ENCODE data around the gene DCBLD1.

Gene DCBLD1

GRCh38 chr6:117473401-117473800 is 9.1 kb upstream of the DCBLD1 start:
- no peak for DNase-seq

- no peak for DNase-seq
Measured at GRCh38 chr6:117477988-117478852, 4.3 kb upstream of the DCBLD1 start.

GRCh38 chr6:117478853-117479231 is 3.6 kb upstream of the DCBLD1 start:
- DNase-seq, result no peak

GRCh38 chr6:117480651-117481050 is 1.8 kb upstream of the DCBLD1 start:
- no peak for DNase-seq

DNA sequence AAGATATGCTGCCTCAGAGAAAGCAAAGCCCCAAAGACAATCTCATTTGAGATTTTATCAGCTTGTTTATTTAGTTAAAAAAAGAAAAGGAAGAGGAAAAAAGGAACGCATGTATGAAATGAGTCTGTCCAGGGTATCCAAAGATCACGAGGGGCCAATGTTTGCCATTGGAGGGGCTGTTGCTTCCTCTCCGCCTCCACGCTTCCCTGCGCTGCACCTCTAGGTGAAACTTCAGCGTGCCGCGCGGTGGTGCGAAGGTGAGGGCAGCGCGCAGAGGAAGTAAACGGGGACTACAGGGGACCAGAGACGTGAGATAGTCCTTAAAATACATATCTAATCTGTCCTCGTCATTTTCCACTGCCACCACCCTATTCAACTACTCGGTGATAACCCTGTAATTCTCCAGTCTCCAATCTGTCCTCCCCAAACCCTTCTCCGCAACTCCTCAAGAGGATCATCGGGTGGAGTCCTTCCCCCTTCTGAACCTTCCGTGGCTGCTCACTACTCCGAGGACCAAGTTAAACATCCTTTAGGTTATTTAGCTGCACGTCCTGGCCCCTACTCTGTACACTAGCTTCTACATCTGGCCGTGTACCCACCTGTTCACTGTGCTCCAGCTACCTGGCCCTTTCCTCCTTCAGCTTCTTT is 1.1 kb upstream of the DCBLD1 start:
- no peak for DNase-seq

DNA sequence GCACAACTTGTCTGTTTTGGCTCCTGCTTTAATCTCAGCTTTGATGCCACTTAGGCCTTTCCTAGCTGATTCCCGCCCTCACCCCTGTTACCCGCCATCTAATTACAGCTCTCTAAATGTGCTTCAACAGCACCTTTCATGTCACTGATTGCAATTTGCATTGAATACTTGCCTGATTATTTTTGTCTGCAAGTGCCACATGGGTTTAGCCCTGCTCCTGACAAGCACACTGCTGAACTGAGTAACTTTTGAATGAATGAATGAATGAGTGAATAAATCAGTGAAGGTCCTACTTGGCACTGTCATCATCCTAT is 591 bp upstream of the DCBLD1 start:
- DNase-seq, result no peak

DNA sequence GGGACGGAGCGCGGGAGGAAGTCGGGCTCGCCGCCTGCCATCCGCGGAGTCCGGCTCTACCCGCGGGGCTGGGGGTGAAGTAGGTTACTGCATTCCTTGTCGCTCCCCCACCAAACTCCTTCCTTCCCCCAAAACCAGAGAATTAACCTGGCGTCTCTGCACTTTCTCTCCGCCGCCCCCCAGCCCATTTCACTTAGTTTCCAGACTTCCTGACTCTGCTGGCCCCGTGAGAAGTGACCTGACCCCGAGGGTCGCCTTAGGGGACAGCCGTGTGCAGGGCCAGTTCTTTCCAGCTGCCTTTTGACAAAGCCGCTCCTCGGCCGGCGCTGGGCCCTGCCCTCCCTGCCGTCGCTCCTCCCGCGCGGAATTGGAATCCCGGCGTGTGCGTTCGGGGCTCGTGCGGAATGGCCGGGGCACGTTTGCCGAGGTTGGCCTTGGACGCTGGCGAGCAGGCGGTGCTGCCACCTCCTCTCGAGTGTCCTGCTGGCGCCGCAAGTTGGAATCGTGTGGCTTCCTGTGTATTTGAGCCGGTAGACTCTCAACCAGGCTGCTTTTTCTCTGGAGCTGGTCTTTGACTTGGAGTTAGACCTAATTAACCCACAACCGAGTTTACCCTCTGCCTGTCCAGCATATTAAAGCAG is 650 bp downstream of the DCBLD1 start:
- no peak for DNase-seq

DNA sequence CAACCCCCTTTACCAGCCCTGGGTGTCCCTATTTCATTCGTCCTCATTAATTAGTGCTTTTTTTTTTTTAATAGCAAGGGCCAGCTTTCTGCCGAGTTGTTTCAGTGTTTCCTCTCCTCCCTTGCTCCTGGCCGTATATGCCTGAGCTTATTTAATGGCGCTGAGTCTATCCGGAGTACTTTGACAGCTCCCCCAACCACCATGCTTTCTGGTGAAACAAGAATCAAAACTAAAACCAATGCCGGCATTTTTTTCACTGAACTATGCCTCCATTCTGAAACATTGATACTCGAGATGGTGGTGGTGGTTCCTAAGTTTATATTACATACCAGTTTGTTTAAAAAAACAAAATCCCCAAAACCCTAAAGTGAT is 1.2 kb downstream of the DCBLD1 start:
- no peak for DNase-seq

DNA sequence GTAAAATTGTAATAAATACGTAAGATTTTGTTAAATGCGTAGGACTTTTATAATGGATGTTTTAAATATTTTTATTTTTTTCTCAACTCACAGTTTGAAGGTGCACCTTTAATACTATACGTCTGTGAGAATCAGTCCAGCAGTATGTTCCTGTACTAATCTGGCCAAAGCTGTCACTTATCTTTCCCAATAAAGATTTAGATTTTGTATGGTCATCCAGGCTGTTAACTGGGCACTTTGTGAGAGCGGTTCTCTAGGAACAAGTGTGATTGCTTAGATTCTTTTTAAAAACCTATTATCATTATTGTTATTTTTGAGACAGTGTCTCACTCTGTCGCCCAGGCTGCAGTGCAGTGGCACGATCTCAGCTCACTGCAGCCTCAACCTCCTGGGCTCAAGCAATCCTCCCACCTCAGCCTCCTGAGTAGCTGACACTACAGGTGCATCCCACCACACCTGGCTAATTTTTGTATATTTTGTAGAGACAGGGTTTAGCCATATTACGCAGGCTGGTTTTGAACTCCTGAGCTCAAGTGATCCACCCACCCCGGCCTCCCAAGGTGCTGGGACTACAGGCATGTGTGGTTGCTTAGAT is 1.7 kb downstream of the DCBLD1 start:
- DNase-seq, result no peak

- DNase-seq, result no peak
Measured at GRCh38 chr6:117485433-117485832, 3.0 kb downstream of the DCBLD1 start.

DNA sequence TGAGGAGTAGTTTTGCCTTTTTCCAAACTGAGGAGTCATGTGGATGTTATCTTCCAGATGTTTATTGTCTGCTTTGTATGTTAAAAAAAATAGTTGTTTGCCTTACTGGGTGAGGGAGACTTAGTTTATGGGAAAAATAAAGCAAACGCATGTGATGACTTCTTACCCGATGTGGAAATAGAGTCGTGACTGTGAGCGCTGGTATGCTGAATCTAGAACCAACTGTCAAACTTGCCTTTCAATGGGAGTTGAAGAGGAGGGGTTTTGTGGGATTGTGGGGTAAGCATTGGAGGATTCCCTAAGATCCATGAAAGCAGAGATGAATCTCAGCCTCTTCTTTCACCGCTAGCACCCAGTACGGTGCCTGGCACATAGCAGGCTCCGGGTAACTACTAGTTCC is 5.3 kb downstream of the DCBLD1 start:
- DNase-seq, result no peak

GRCh38 chr6:117489003-117489402 is 6.5 kb downstream of the DCBLD1 start:
- no peak for DNase-seq

DNA sequence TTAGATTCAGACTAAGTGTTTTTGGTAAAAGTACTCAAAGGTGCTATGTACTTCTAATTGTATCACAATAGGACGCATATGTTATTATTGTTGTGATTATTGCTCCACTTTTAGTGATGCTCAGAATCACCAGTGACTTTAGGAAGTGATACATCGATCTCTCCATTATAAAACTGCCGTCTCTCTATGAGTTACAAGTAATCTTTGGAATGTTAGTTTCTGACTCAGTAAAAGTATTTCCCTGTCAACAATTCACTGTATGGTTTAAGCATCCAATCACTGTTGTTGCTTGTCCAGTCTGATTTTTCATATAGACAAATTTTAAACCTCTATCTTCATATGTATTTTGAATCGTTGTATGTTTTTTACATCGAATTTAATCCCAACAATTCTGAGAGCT is 9.4 kb downstream of the DCBLD1 start:
- DNase-seq, result no peak

GRCh38 chr6:117493470-117493869 is 11.0 kb downstream of the DCBLD1 start:
- DNase-seq, result no peak

DNA sequence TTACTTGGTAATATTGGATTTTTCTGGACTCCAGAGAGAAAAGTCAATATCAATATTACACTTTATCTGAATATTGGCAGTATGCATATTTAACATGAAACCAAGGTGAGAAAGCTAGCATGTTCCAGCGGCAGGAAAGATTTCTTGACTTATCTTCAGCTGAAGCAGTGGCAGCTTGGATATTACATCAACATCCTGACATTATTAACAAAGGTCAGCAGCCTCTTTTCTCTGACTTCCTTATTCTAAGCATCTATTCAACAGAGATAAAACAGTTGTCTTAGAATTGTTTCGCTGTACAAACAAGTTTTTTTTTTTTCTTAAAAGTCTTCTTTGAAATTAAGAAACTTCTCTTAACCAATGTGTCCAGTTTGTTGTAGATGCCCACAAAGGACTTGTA is 11.8 kb downstream of the DCBLD1 start:
- peak; percentile 14 for DNase-seq

DNA sequence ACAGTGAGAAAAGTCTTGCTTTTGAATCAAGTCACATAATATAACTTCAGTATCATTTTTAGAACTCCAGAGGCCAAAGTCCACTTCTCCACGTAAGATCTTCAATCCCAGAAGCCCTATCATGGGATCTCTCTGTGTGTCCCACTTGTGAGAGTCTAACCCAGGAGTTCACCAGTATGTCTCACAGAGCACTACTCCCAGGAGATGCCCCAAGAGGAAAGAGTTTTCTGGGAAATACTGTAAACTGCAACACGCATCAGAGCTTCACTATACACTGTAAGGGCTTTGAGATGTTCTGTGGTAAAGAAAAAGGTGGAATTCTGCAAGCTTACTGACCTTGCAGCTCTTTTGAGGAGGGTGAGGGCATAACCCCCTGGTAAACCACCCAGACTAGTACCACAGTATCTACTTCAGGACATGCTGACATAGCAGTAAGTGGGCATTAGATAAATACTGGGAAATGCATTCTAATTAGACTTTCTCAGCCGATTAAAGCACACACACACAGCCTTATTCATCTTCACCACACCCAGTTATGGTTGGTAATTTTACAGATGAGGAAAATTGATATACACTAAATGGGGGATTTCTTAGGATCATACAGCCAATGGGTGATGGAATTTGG is 12.3 kb downstream of the DCBLD1 start:
- DNase-seq, result no peak

GRCh38 chr6:117495425-117495824 is 13.0 kb downstream of the DCBLD1 start:
- no peak for DNase-seq

GRCh38 chr6:117495869-117496268 is 13.4 kb downstream of the DCBLD1 start:
- no peak for DNase-seq

DNA sequence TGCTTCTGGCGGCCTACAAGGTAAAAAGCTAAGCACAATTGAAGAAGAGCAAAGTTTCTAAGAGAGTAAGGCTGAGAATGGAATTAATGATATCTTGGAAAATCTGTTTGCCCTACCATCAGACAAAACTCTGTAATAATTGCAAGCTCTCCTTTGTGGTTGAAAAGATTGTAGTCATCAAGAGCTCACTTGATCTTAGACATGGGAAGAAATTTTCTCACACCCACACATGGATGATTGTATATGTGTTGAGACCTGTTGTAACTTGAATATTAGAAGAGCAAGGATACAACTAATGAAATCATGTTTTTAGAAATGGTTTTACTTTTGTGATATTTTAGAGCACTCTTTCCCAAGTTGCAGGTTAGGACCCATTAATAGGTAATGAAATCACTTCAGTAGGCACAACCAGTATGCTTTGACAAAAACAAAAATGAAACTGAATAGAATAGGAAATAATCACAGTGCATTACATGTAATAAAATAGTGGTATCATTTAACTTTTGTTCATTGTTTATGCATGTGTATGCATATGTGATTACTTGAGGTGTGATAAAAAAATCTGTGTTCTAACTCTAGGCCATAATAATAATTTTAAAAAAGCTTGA is 14.0 kb downstream of the DCBLD1 start:
- DNase-seq, result no peak

DNA sequence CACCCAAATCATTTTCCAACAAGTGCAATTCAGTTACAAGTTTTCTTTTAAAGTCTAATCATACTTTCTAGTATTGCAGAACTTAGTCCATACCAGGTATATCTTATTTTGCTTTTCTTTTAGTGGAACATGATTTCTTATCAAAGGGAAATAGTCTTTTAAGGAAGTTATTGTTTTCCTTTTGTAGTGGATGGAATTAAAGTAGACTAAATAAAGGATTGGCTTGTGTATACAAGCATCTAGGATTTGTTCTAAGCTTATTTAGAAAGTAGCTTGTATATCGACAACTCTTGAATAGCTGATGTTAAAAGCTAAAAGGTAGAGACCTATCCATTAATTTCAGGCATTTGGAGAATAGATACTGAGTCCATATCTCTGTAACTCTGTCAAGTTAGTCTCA is 14.8 kb downstream of the DCBLD1 start:
- no peak for DNase-seq

- peak; percentile 26 for DNase-seq
Measured at GRCh38 chr6:117498159-117498558, 15.7 kb downstream of the DCBLD1 start.

DNA sequence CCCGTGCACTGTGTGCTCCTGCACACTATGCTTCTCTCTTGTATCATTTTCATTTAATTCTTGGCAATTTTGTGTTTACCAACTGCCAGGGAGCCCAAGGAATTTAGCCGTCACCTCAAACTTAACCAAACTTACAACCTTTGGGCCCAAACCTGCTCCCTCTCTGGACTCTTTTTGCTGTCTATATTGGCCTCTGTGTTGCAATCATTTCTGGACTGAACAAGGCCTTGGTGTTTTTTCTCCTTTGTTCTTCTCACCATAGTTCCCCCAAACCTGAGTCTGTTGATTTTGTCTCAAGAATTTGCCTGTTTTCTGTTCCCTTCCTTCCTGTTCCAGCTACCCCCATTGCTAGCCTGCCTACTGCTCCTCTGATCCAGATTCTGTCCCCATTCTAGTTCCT is 19.2 kb downstream of the DCBLD1 start:
- DNase-seq, result no peak

- no peak for DNase-seq
Measured at GRCh38 chr6:117502580-117502979, 20.1 kb downstream of the DCBLD1 start.
